DOHH2 (cell line): ENCODE results near the gene MACROD2.

Source experiments
- H3F3A ChIP-seq: fragments of 200-600 bp; sonication (generic), shearing (Covaris generic); 2 replicates; pipeline ENCODE4 v1.6.0; 2016; ENCODE audit warnings: antibody characterized with exemption, mild to moderate bottlenecking; ENCODE audit not compliant: control insufficient read depth, insufficient read depth
- H3K27ac ChIP-seq: fragments of 200-600 bp; sonication (generic); 2 replicates; pipeline ENCODE4 v1.5.1; 2014; ENCODE audit warnings: low read depth, mild to moderate bottlenecking, low read length, moderate library complexity
- H3K27me3 ChIP-seq: fragments of 200-600 bp; sonication (generic); 2 replicates; pipeline ENCODE4 v1.6.1; 2014; ENCODE audit warnings: mild to moderate bottlenecking, low read length, mixed read lengths; ENCODE audit not compliant: control insufficient read depth
- H3K36me3 ChIP-seq: fragments of 200-600 bp; sonication (generic); 2 replicates; pipeline ENCODE4 v1.6.1; 2014; ENCODE audit warnings: mild to moderate bottlenecking, low read length, moderate library complexity, mixed read lengths; ENCODE audit not compliant: control insufficient read depth
- H3K4me1 ChIP-seq: fragments of 200-600 bp; sonication (generic); 2 replicates; pipeline ENCODE4 v1.6.1; 2014; ENCODE audit warnings: mild to moderate bottlenecking, low read length, mixed read lengths; ENCODE audit not compliant: control insufficient read depth
- H3K4me2 ChIP-seq: fragments of 200-600 bp; sonication (generic); 2 replicates; pipeline ENCODE4 v1.6.0; 2014; ENCODE audit warnings: mild to moderate bottlenecking, low read length, moderate library complexity
- H3K4me3 ChIP-seq: fragments of 200-600 bp; sonication (generic); 2 replicates; pipeline ENCODE4 v1.5.1; 2014; ENCODE audit warnings: mild to moderate bottlenecking, low read length, mixed read lengths
- H3K79me2 ChIP-seq: fragments of 200-600 bp; sonication (generic); 2 replicates; pipeline ENCODE4 v1.6.1; 2014; ENCODE audit warnings: mild to moderate bottlenecking, low read length, mixed read lengths; ENCODE audit not compliant: control insufficient read depth
- H3K9me2 ChIP-seq: fragments of 200-600 bp; sonication (generic); replicated peaks from 2 replicates; pipeline ENCODE4 v1.6.1; 2014; ENCODE audit warnings: mild to moderate bottlenecking, low read length, mixed read lengths; ENCODE audit not compliant: control insufficient read depth
- H3K9me3 ChIP-seq: fragments of 200-600 bp; sonication (generic); 2 replicates; pipeline ENCODE4 v1.6.1; 2014; ENCODE audit warnings: antibody characterized with exemption, low read length, mixed read lengths; ENCODE audit not compliant: control insufficient read depth, insufficient read depth
- H4K20me1 ChIP-seq: fragments of 200-600 bp; sonication (generic); 2 replicates; pipeline ENCODE4 v1.6.0; 2014; ENCODE audit warnings: low read depth, mild to moderate bottlenecking, antibody characterized with exemption, low read length, moderate library complexity; ENCODE audit not compliant: control insufficient read depth, insufficient read depth
- CTCF ChIP-seq: fragments of 200-600 bp; sonication (generic); IDR thresholded peaks from one replicate; pipeline ENCODE4 v1.5.1; 2014; ENCODE audit warnings: antibody characterized with exemption, mild to moderate bottlenecking, low read depth, low read length; ENCODE audit not compliant: poor library complexity, severe bottlenecking
- EZH2phosphoT487 ChIP-seq: fragments of 200-600 bp; sonication (generic); IDR thresholded peaks from 2 replicates; pipeline ENCODE4 v1.6.1; 2017; ENCODE audit warnings: borderline replicate concordance, mild to moderate bottlenecking, antibody characterized with exemption, low read length, moderate library complexity, mixed read lengths

MACROD2 gene

GRCh38 chr20:15653396-15654207 lies 1658.3 kb downstream of the MACROD2 start:
- H3K9me2 ChIP-seq, result no peaks in the 10 kb centered on the region
- H3K27me3 ChIP-seq, result no peaks in the 10 kb centered on the region
- no peaks in the 10 kb centered on the region for H4K20me1 ChIP-seq
- H3K79me2 ChIP-seq, result no peaks in the 10 kb centered on the region
- no peaks in the 10 kb centered on the region for H3K36me3 ChIP-seq
- no peak overlapping the region for H3K4me3 ChIP-seq
- H3K4me1 ChIP-seq, result no peaks in the 10 kb centered on the region
- no peak overlapping the region for H3K27ac ChIP-seq
- H3K9me3 ChIP-seq, result no peaks in the 10 kb centered on the region
- no peak overlapping the region for H3K4me2 ChIP-seq
- TF ChIP-seq EZH2phosphoT487, result no peak
- no peak for TF ChIP-seq CTCF
- no peaks in the 10 kb centered on the region for H3F3A ChIP-seq

GRCh38 chr20:15654208-15654649 lies 1658.9 kb downstream of the MACROD2 start:
- Histone ChIP-seq H3K4me3 (no peak overlapping the region), H3K36me3 (no peaks in the 10 kb centered on the region), H3K79me2 (no peaks in the 10 kb centered on the region), H3F3A (no peaks in the 10 kb centered on the region), H3K9me2 (no peaks in the 10 kb centered on the region), H3K4me2 (no peak overlapping the region), H4K20me1 (no peaks in the 10 kb centered on the region), H3K27ac (no peak overlapping the region), H3K9me3 (no peaks in the 10 kb centered on the region), H3K4me1 (no peaks in the 10 kb centered on the region), H3K27me3 (no peaks in the 10 kb centered on the region)
- TF ChIP-seq EZH2phosphoT487 (no peak), CTCF (peak; percentile 70)

- TF ChIP-seq CTCF (no peak), EZH2phosphoT487 (no peak)
- Histone ChIP-seq H3K4me3 (no peak overlapping the region), H3K36me3 (no peaks in the 10 kb centered on the region), H4K20me1 (no peaks in the 10 kb centered on the region), H3K27ac (no peak overlapping the region), H3K9me2 (no peaks in the 10 kb centered on the region), H3F3A (no peaks in the 10 kb centered on the region), H3K79me2 (no peaks in the 10 kb centered on the region), H3K4me2 (no peak overlapping the region), H3K9me3 (no peaks in the 10 kb centered on the region), H3K27me3 (no peaks in the 10 kb centered on the region), H3K4me1 (no peaks in the 10 kb centered on the region)
Observed at GRCh38 chr20:15655295-15655874, 1660.1 kb downstream of the MACROD2 start.
